GM21526 (cell line): ENCODE measurements around the gene KIAA0513.
A peak's percentile ranks its signal among the peaks of the same experiment; 100 is the strongest.

ENCODE experiments used
- ATAC-seq: cut with Tn5 transposase; IDR thresholded peaks from one replicate; pipeline ENCODE4 v1.9.1; 2021; ENCODE audit warnings: moderate library complexity; ENCODE audit not compliant: unreplicated experiment, low FRiP score

KIAA0513 gene

GRCh38 chr16:85004587-85005205 is 22.9 kb upstream of the KIAA0513 start:
- no peak for ATAC-seq

DNA sequence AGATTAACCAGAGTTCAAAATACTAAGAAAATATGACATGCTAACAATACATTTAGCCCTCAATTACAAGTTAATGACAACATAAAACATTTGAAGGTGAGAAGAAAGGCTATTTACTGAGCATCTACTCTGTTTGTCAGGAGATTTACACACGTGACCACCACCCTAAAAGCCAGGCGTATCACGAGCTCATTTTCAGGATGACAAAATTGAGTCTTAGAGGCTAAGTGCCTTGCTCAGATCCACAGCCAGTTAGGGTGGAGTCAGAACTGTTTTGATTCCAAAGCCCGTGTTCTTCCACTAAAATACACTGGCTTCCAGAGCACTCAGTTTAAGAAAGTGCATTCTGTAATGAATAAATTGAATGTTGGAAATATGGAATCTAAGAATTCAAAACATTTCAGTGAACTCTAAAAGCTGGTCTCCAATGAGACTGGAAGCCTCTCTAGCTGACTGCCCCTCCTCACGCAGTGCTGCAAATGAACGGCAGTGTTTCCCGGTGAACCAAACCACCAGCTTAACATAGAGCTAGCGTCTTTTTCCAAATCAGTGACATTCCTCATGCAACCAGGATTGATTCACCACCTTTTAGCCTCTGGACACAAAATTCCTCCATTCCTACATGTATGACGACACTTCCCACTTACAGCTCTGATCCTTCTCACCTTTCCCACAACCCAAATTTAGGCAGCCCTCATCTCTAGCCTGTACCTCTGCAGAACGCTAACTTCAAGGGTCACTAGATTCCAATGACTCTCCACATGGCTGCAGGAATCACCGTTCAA is 22.1 kb upstream of the KIAA0513 start:
- no peak for ATAC-seq

- ATAC-seq: no peak
These were observed 21.0 kb upstream of the KIAA0513 start for GRCh38 chr16:85006639-85007038.

DNA sequence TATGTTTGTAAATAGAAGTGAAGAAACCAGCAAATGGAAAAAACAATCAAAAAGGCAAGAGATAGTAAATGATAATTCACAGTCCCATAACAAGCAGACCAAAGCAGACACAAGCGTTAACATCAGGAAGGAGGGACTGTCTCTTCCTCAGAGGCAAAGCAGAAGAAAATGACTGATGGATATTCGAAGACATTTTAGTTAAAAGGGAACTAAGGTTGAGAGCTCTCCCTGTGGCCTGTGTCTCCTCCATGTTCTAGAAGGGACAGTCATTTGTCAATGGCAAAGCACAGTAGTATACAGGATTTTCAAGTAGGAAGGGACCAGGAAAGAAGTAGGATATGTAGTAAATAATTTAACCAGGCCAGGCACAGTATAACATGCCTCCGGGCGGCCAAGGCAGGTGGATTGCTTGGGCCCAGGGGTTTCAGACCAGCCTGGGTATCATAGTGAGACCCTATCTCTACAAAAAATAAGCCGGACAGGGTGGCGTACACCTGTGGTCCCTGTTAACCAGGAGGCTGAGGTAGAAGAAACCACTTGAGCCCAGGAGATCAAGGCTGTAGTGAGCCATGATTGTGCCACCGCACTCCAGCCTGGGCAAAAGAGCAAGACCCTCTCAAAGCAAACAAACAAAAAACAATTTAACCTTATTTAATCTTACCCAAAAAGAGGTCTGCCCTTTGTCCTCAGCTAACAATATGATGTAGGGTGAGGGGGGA is 19.9 kb upstream of the KIAA0513 start:
- ATAC-seq: no peak

DNA sequence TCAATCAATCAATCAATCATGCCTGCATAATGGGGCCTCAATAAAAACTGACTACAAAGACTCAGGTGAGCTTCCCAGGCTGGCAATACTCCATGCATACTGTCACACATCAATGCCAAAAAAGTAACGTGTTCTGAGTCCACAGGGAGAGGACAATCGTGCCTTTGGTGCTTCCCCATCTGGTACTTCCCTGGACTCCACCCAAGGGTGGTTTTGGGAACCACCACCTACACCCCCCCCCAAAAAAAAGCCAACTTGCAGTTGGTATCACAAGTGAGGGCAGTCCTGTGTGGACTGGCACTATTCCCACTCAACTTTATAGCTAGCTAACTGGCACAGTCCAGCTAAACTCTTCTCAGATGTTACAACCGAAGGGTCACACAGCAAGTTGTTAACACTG is 19.3 kb upstream of the KIAA0513 start:
- ATAC-seq: no peak

DNA sequence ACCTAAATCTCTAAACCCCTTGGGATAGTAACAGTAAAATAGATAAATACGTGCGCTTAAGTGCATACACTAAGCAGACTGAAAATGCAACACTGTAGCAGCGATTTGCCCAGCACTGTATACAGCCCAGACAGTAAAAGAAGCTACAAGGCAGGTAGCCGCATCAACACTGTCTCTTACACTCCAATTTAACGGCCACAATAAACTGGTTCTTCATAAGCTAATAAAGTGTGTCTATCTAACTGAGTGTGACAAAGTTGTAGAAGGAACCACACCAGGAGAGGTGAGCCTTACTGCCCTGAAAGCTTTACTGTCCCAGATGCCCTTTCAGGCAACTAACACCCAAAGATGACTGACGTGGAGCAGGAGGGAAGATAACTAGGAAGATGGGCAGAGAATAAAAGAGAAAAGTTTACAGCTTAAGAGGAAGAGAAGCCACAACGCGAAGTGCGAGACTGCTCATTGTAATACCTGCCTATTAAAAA is 17.1 kb upstream of the KIAA0513 start:
- ATAC-seq: no peak

GRCh38 chr16:85010931-85011845 is 16.4 kb upstream of the KIAA0513 start, which contains the start of gene ZDHHC7:
TSS of gene ZDHHC7 (minus strand) at chr16:85011535. CDS start at chr16:84990618, 20,917 bp downstream.
- ATAC-seq: peak; percentile 85

GRCh38 chr16:85011846-85012284 is 15.7 kb upstream of the KIAA0513 start:
- no peak for ATAC-seq

DNA sequence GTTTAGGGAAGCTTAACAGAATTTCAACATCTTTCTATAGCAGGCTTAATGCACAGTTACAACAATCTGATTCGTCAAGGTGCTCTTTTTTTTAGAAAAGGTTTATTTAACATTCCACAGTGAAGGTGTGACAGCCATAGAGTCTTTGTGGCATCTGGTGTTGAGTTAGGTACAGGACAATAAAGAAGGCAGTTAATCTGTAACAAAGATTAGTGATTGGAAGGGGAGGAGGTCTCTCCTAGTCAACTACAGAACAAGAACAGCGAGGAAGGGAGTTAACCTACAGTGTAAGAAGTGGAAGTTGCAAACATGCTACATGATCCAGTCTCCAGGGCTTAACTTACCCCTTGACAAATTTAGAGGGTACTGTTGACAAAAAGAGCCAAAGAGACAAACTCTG is 13.3 kb upstream of the KIAA0513 start:
- no peak for ATAC-seq

DNA sequence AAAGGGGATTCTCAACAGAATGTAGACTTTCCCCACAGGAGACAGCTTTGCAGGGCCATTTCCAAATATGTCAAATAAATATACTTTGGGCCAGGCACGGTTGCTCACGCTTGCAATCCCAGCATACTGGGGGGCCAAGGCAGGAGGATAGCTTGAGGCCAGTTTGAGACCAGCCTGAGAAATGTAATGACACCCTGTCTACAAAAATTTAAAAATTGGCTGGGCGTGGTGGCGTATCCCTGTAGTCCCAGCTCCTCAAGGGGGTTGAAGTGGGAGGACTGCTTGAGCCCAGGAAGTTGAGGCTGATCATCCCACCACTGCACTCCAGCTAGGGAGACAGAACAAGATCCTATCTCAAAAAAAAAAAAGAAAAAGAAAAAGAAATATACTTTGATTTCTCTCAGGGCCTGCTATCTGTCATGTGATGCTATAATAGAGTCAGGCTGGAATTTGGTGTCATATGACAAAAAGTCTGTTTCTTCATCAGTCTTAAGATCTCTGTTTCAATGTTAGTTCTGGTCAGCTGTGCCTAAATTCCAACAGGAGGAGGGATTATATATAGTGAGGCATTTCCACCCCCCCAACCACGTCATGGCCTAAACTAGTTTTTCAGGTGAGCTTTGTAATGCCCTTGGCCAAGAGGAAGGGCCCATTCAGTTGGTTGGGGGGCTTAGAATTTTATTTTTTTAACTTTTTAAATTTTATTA is 12.0 kb upstream of the KIAA0513 start:
- no peak for ATAC-seq

- ATAC-seq: no peak
These were observed 10.4 kb upstream of the KIAA0513 start for GRCh38 chr16:85017151-85017550.

GRCh38 chr16:85017633-85018032 is 10.0 kb upstream of the KIAA0513 start:
- no peak for ATAC-seq

- no peak for ATAC-seq
These were observed 8.9 kb upstream of the KIAA0513 start for GRCh38 chr16:85018529-85019236.

DNA sequence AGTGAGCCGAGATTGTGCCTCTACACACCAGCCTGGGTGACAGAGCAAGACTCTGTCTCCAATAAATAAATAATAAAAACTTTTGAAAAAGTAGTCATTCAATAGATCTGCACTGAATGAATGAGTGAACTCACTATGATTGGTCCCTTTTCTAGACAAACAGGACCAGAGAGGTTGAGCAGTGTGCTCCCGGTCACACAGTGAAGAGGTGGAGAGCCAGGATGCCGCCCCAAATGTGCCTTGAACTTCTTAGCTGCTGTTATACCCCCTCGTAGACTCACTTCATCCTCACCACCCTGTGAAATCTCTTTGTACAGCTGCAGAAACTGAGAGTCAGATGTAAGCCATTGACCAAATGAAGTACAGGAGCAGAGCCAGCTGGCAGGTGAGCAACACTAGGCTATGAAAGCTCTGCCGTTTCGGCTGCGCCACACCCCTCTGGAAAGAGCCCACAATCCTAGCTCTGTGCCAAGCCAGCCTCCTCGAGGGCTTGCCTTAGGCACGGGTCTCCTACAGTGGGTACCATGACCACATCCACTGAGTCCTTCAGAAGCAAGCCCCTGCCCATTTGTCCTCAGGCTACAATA is 7.8 kb upstream of the KIAA0513 start:
- ATAC-seq: no peak

DNA sequence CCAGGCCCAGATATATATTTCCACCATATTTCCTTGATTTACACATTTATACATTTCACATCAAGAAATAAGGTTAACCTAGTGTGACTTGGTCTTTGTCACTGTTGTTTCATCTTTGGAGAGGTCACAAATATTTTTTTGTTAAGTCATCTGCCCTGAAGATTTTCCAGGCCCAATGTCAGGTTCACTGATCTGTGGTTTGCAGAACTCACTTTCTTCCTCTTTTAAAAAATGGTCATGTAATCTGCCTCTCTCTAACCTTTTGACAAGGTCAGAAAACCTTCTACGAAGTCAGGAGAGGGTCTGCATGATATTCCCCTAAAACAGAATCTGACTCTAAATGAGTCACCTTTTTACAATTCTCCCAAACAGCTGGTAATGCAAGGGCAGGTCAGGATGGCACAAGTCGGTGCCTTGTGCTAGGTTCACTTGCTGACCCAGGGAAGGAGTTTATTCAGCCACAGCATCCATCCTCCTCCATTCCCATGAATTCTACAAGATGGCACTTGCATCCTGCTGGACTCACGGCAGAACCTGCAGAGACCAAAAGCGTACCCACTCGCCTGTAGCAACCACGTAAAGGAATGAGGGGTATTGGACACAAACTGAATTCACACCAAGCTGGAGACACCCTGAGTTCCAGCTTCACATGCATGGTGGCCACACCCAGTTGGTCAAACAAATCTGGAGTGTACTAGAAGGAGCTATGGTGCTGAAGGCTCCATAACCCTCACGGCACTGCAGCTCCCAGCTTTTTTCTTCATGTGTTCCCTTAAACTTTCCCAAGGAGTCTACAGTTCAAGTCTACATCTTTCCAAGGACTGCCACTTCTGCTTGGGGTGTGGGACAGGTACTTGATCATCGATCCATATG is 1.6 kb upstream of the KIAA0513 start:
- ATAC-seq: no peak

DNA sequence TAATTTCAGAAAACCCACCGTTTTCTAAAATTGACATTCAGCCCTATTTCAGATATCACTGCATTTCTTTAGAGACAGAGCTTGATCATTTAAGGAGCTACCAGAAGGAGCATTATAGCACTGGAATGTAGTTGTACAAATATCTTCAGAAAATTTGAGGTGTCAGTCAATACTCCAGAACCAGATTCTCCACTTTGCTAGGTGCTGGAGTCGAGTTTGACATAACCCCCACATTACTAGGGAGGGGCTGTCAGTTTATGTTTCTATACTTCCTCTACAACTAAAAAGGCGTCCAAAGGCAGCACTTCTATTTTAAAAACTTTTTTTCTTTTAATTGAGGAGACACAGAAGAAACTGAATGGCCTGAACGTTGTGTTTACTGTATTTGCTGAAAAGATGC is 892 bp upstream of the KIAA0513 start:
- no peak for ATAC-seq

- ATAC-seq: peak; percentile 16
These were observed 526 bp downstream of the KIAA0513 start for GRCh38 chr16:85027958-85028684.
